NT2/D1 (cell line): ENCODE data around the gene PNMA8C.

Experiments used
- SUZ12 ChIP-seq: IDR thresholded peaks from 2 replicates; pipeline ENCODE4 v1.6.1; 2011; ENCODE audit not compliant: insufficient read length, insufficient read depth; ENCODE audit errors: extremely low read depth
- ZNF274 ChIP-seq: IDR thresholded peaks from 2 replicates; pipeline ENCODE4 v1.6.1; 2011; ENCODE audit warnings: mild to moderate bottlenecking, low read depth, low read length

GRCh38 chr19:46460055-46460454 is 31.3 kb upstream of the PNMA8C start:
- TF ChIP-seq SUZ12 (no peak), ZNF274 (no peak)
